Caco-2 (cell line): Measurements from ENCODE around the gene GPR107. TPM values are rescaled to one million over a fixed set of nuclear protein-coding genes. Genes with fewer than 3 reads are reported as not detected.

Experiments used
- BruUV-seq: library from RNA; stranded (reverse); fragments of 400-500 nt; replicated peaks from 2 replicates; lab custom pipeline; 2021; lab: Mats Ljungman, UMichigan
- CTCF ChIA-PET: fragments of 300-600 bp; sonication (Branson Sonifier 250); formaldehyde crosslinking; loops from one replicate; lab custom pipeline; 2022; ENCODE audit warnings: antibody characterized with exemption; lab: Charles Lee
- POLR2A ChIA-PET: fragments of 300-600 bp; sonication (Branson Sonifier 250); formaldehyde crosslinking; loops from one replicate; lab custom pipeline; 2022; ENCODE audit warnings: antibody characterized with exemption; lab: Charles Lee
- DNase-seq, 2 experiments: peaks; one replicate each; pipeline versions ENCODE4 v3.0.0 to v3.0.0-alpha.2; 2020 to 2022
- H3K27me3 ChIP-seq: replicated peaks from 2 replicates; pipeline ENCODE4 v1.6.0; 2011; ENCODE audit warnings: low read length; ENCODE audit not compliant: control insufficient read depth, insufficient read depth
- H3K36me3 ChIP-seq: 2 replicates; pipeline ENCODE4 v1.5.1; 2011; ENCODE audit warnings: low read length; ENCODE audit not compliant: control insufficient read depth, insufficient read depth
- H3K4me1 ChIP-seq: fragments of 250-450 bp; sonication (Bioruptor Pico); 2 replicates; pipeline ENCODE4 v1.5.1; 2020; ENCODE audit warnings: mild to moderate bottlenecking
- H3K4me3 ChIP-seq: 2 replicates; pipeline ENCODE4 v1.5.1; 2011; ENCODE audit warnings: low read depth, mild to moderate bottlenecking, control low read depth, low read length
- H3K9me3 ChIP-seq: fragments of 250-450 bp; sonication (Bioruptor Pico); 2 replicates; pipeline ENCODE4 v1.5.1; 2020; ENCODE audit warnings: mild to moderate bottlenecking, moderate library complexity
- H3K27ac Mint-ChIP-seq: one replicate; pipeline ENCODE4 v1.8.0; 2022; ENCODE audit warnings: mixed read lengths; ENCODE audit not compliant: unreplicated experiment
- H3K27me3 Mint-ChIP-seq: one replicate; pipeline ENCODE4 v1.8.0; 2022; ENCODE audit warnings: mixed read lengths; ENCODE audit not compliant: insufficient read depth, unreplicated experiment
- H3K36me3 Mint-ChIP-seq: one replicate; pipeline ENCODE4 v1.8.0; 2022; ENCODE audit warnings: mild to moderate bottlenecking, mixed read lengths; ENCODE audit not compliant: insufficient read depth, unreplicated experiment
- H3K4me1 Mint-ChIP-seq: one replicate; pipeline ENCODE4 v1.8.0; 2022; ENCODE audit warnings: low read depth, mixed read lengths; ENCODE audit not compliant: unreplicated experiment
- H3K4me3 Mint-ChIP-seq: one replicate; pipeline ENCODE4 v1.8.0; 2022; ENCODE audit warnings: mild to moderate bottlenecking, moderate library complexity, mixed read lengths; ENCODE audit not compliant: unreplicated experiment
- H3K9me3 Mint-ChIP-seq: one replicate; pipeline ENCODE4 v1.8.0; 2022; ENCODE audit warnings: mixed read lengths; ENCODE audit not compliant: unreplicated experiment
- intact Hi-C: fragments of 100-400 bp; cut with micrococcal nuclease; formaldehyde crosslinking; loops from one replicate; pipeline ENCODE4 v1.10.0; 2022; ENCODE audit not compliant: unreplicated experiment
- total RNA-seq: library from RNA; stranded (reverse); gene quantifications from 2 replicates; pipeline ENCODE4 v1.2.3, GENCODE V29; 2022
- TF ChIP-seq, protein P1 (sequence below), 2 experiments: fragments of 200-600 bp in 1 of 2; IDR thresholded peaks; 1 replicate in 1 of 2; 2 replicates in 1 of 2; pipeline versions ENCODE4 v1.5.1 to v1.8.0; 2011 to 2022; ENCODE audit warnings: antibody characterized with exemption in 1 of 2, control low read depth in 1 of 2, inconsistent platforms in 1 of 2, low read depth in 1 of 2, low read length in 1 of 2, mild to moderate bottlenecking in 1 of 2, moderate library complexity in 1 of 2; ENCODE audit not compliant: insufficient read depth in 1 of 2, severe bottlenecking in 1 of 2, unreplicated experiment in 1 of 2

Gene GPR107
- total RNA-seq, 1 experiment from 2014 or later, result 53.1 TPM

DNA sequence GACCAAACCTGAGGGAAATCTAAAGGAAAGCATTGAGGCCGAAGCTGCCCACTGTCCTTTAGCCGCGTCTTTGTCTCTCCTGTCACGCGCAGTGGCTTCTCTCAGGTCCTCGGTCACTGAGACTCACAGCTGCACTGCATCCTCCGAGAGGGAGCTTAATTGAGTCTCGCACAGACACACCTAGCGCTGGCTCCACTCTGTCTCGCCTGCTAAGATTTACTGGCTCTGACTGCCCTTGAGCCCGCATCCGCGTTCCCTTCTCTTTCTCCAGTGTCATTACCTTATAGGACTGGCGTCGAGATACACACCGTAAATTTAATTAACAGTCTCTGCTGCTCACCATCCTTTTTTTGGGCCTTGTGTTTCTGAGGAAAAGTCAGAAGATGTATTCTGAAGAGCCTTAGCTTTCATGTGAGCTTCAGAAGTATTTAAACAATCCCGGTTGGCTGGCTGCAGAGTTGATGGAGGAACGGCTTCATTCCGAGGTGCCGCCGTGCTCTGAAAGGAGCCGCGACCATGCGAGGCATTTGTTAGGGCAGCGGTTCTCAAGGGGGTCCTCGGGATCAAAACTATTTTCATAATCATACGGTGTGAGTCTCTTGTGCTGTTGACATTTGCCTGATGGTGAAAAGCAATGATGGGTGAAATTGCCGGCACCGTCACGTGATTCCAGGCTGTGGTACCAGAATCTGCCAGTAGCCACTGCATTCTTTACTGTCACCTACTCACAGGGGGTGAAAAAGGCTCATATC is 58.3 kb downstream of the GPR107 start:
- H3K4me3 ChIP-seq, result no peak overlapping the region
- no peak for DNase-seq
- CTCF ChIA-PET, result interaction anchor here (0.6 kb wide), 1 partner anchor 80 kb away, joined by 3 read pairs; no protein-coding TSS in a partner anchor
- H3K27ac Mint-ChIP-seq, result no peak overlapping the region
- POLR2A ChIA-PET, result no interaction called here
- no peak overlapping the region for H3K4me3 Mint-ChIP-seq
- BruUV-seq, result no TSS peak
- H3K4me1 Mint-ChIP-seq, result no peaks in the 10 kb centered on the region
- TF ChIP-seq, protein P1, sequence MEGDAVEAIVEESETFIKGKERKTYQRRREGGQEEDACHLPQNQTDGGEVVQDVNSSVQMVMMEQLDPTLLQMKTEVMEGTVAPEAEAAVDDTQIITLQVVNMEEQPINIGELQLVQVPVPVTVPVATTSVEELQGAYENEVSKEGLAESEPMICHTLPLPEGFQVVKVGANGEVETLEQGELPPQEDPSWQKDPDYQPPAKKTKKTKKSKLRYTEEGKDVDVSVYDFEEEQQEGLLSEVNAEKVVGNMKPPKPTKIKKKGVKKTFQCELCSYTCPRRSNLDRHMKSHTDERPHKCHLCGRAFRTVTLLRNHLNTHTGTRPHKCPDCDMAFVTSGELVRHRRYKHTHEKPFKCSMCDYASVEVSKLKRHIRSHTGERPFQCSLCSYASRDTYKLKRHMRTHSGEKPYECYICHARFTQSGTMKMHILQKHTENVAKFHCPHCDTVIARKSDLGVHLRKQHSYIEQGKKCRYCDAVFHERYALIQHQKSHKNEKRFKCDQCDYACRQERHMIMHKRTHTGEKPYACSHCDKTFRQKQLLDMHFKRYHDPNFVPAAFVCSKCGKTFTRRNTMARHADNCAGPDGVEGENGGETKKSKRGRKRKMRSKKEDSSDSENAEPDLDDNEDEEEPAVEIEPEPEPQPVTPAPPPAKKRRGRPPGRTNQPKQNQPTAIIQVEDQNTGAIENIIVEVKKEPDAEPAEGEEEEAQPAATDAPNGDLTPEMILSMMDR (IDR thresholded peaks at IDR 0.05; ENCODE audit: insufficient read depth in 1 of 2, low read depth in 1 of 2, low read length in 1 of 2, severe bottlenecking in 1 of 2, unreplicated experiment in 1 of 2), result no peak
- no peaks in the 10 kb centered on the region for H3K36me3 ChIP-seq
- H3K27me3 Mint-ChIP-seq, result no peaks in the 10 kb centered on the region
- H3K9me3 Mint-ChIP-seq, result no peaks in the 10 kb centered on the region
- intact Hi-C loops, result no loop called here
- no peaks in the 10 kb centered on the region for H3K27me3 ChIP-seq
- no peaks in the 10 kb centered on the region for H3K4me1 ChIP-seq
- no peaks in the 10 kb centered on the region for H3K9me3 ChIP-seq
- H3K36me3 Mint-ChIP-seq, result peaks cover 42% of the 10 kb centered on the region

DNA sequence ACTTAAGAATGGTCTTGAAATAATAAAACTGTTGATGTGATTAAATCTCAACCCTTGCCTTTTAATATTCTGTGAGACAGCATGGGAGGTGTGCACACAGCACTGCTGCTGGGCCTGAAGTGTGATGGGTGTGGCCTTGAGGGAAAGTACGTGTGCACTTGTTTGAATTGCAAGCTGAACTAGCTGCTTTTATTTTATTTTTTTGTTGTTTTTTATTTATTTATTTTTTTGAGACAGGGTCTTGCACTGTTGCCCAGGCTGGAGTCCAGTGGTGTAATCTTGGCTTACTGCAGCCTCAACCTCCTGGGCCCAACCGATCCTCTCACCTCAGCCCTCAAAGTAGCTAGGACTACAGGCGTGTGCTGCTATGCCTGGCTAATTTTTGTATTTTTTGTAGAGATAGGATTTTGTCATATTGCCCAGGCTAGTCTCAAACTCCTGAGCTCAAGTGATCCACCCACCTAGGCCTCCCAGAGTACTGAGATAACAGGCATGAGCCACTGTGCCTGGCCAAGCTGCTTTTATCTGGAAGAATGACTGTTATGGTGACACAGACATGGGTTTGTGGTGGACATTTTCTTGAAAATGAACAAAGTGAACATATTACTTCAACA is 58.9 kb downstream of the GPR107 start:
- Histone ChIP-seq H3K4me1 (no peaks in the 10 kb centered on the region), H3K4me3 (no peak overlapping the region), H3K36me3 (no peaks in the 10 kb centered on the region), H3K9me3 (no peaks in the 10 kb centered on the region), H3K27me3 (no peaks in the 10 kb centered on the region)
- no peak overlapping the region for H3K4me3 Mint-ChIP-seq
- peaks cover 35% of the 10 kb centered on the region for H3K36me3 Mint-ChIP-seq
- TF ChIP-seq, protein P1 (IDR thresholded peaks at IDR 0.05; ENCODE audit: insufficient read depth in 1 of 2, low read depth in 1 of 2, low read length in 1 of 2, severe bottlenecking in 1 of 2, unreplicated experiment in 1 of 2), result no peak
- no peaks in the 10 kb centered on the region for H3K27me3 Mint-ChIP-seq
- ChIA-PET CTCF (no interaction called here), POLR2A (no interaction called here)
- no peak for DNase-seq
- no peaks in the 10 kb centered on the region for H3K9me3 Mint-ChIP-seq
- H3K4me1 Mint-ChIP-seq, result no peaks in the 10 kb centered on the region
- intact Hi-C loops, result no loop called here
- no peak overlapping the region for H3K27ac Mint-ChIP-seq
- BruUV-seq, result no TSS peak

DNA sequence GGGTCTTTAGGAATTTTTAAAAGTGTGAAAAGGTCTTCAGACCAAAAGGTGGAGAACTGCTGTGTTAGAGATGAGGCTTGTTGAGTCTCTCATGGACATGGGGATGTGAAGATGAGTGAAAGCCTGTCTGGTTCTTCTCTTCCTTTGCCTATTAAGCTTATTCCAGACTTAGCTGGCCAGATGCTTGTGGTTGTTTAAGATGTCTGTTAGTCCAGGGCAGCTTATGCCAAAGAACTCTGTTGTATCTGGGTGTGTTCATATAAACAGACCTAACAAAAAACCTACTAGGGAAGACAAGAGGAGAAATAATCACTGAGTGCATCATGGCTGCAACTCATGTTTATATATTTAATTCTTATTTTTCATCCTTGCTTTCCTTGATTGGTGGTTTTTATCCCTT is 61.0 kb downstream of the GPR107 start:
- POLR2A ChIA-PET, result no interaction called here
- Mint-ChIP-seq H3K9me3 (no peaks in the 10 kb centered on the region), H3K27me3 (no peaks in the 10 kb centered on the region), H3K4me3 (no peak overlapping the region), H3K4me1 (no peaks in the 10 kb centered on the region), H3K27ac (no peak overlapping the region), H3K36me3 (peaks cover 24% of the 10 kb centered on the region)
- DNase-seq, result no peak
- TF ChIP-seq, protein P1 (IDR thresholded peaks at IDR 0.05; ENCODE audit: insufficient read depth in 1 of 2, low read depth in 1 of 2, low read length in 1 of 2, severe bottlenecking in 1 of 2, unreplicated experiment in 1 of 2), result no peak
- H3K9me3 ChIP-seq, result no peaks in the 10 kb centered on the region
- H3K4me3 ChIP-seq, result no peak overlapping the region
- BruUV-seq, result no TSS peak
- intact Hi-C loops, result no loop called here
- no peaks in the 10 kb centered on the region; the same call in 1 of the 2 replicates for H3K36me3 ChIP-seq
- CTCF ChIA-PET, result no interaction called here
- no peaks in the 10 kb centered on the region for H3K27me3 ChIP-seq
- H3K4me1 ChIP-seq, result no peaks in the 10 kb centered on the region
